ACC112 (cell line): ENCODE measurements around the gene DHX8.
A peak's percentile ranks its signal among the peaks of the same experiment; 100 is the strongest.

ENCODE experiments used
- H2AFZ ChIP-seq: fragments of 200-600 bp; sonication (generic); one replicate; pipeline ENCODE4 v1.6.0; 2017; ENCODE audit warnings: antibody characterized with exemption, low read length; ENCODE audit not compliant: unreplicated experiment
- H3K27ac ChIP-seq: fragments of 200-600 bp; sonication (generic); 2 replicates; pipeline ENCODE4 v1.5.1; 2014; ENCODE audit warnings: low read depth, mild to moderate bottlenecking, antibody characterized with exemption, low read length, moderate library complexity
- H3K27me3 ChIP-seq: fragments of 200-600 bp; sonication (generic); 2 replicates; pipeline ENCODE4 v1.6.1; 2014; ENCODE audit warnings: mild to moderate bottlenecking, antibody characterized with exemption, low read length, moderate library complexity, mixed read lengths; ENCODE audit not compliant: insufficient read depth
- H3K36me3 ChIP-seq: fragments of 200-600 bp; sonication (generic); 2 replicates; pipeline ENCODE4 v1.6.1; 2016; ENCODE audit warnings: mild to moderate bottlenecking, antibody characterized with exemption, low read length, moderate library complexity, mixed read lengths; ENCODE audit not compliant: insufficient read depth
- H3K4me1 ChIP-seq: fragments of 200-600 bp; sonication (generic); one replicate; pipeline ENCODE4 v1.6.1; 2016; ENCODE audit warnings: low read length, mixed read lengths; ENCODE audit not compliant: insufficient read depth, unreplicated experiment, control insufficient read depth
- H3K4me3 ChIP-seq: fragments of 200-600 bp; sonication (generic); 2 replicates; pipeline ENCODE4 v1.5.1; 2014; ENCODE audit warnings: mild to moderate bottlenecking, low read depth, low read length
- H3K79me2 ChIP-seq: fragments of 200-600 bp; sonication (generic); one replicate; pipeline ENCODE4 v1.6.0; 2016; ENCODE audit warnings: low read length; ENCODE audit not compliant: control insufficient read depth, unreplicated experiment, insufficient read depth

Gene DHX8

GRCh38 chr17:43483674-43484551 is at the start of gene DHX8:
Gene DHX8, plus strand, starts transcription at chr17:43483975. Its CDS starts 63 bp downstream, at chr17:43484038.
- Histone ChIP-seq H3K4me3 (peak within 1 kb of the TSS; percentile 97), H3K27ac (peak within 1 kb of the TSS; percentile 84), H3K79me2 (peaks cover 47% of the 10 kb centered on the region), H2AFZ (peak within 1 kb of the TSS; percentile 100), H3K4me1 (peaks cover 12% of the 10 kb centered on the region), H3K36me3 (no peaks in the 10 kb centered on the region), H3K27me3 (no peaks in the 10 kb centered on the region)

GRCh38 chr17:43434902-43435319 is 48.9 kb upstream of the DHX8 start:
- no peaks in the 10 kb centered on the region for H3K79me2 ChIP-seq
- no peak overlapping the region for H3K27ac ChIP-seq
- H2AFZ ChIP-seq = no peak overlapping the region
- no peak overlapping the region for H3K4me3 ChIP-seq
- no peaks in the 10 kb centered on the region for H3K36me3 ChIP-seq
- H3K4me1 ChIP-seq = peaks cover 22% of the 10 kb centered on the region
- H3K27me3 ChIP-seq = no peaks in the 10 kb centered on the region

GRCh38 chr17:43437756-43438155 is 46.0 kb upstream of the DHX8 start:
- Histone ChIP-seq H3K4me3 (no peak overlapping the region), H3K27me3 (no peaks in the 10 kb centered on the region), H3K4me1 (peaks cover 5% of the 10 kb centered on the region), H3K36me3 (no peaks in the 10 kb centered on the region), H2AFZ (no peak overlapping the region), H3K27ac (no peak overlapping the region), H3K79me2 (no peaks in the 10 kb centered on the region)

- Histone ChIP-seq H3K4me1 (peaks cover 5% of the 10 kb centered on the region), H3K36me3 (no peaks in the 10 kb centered on the region), H3K27me3 (no peaks in the 10 kb centered on the region), H3K4me3 (no peak overlapping the region), H3K27ac (no peak overlapping the region), H2AFZ (no peak overlapping the region), H3K79me2 (no peaks in the 10 kb centered on the region)
Observed at GRCh38 chr17:43438626-43439025, 45.1 kb upstream of the DHX8 start.

- Histone ChIP-seq H3K27ac (no peak overlapping the region), H3K36me3 (no peaks in the 10 kb centered on the region), H2AFZ (no peak overlapping the region), H3K4me1 (peaks cover 5% of the 10 kb centered on the region), H3K4me3 (no peak overlapping the region), H3K27me3 (no peaks in the 10 kb centered on the region), H3K79me2 (no peaks in the 10 kb centered on the region)
Observed at GRCh38 chr17:43439041-43439440, 44.7 kb upstream of the DHX8 start.

GRCh38 chr17:43442711-43443110 is 41.1 kb upstream of the DHX8 start:
- Histone ChIP-seq H3K27ac (no peak overlapping the region), H2AFZ (no peak overlapping the region), H3K27me3 (no peaks in the 10 kb centered on the region), H3K4me3 (no peak overlapping the region), H3K4me1 (no peaks in the 10 kb centered on the region), H3K36me3 (no peaks in the 10 kb centered on the region), H3K79me2 (no peaks in the 10 kb centered on the region)

- no peaks in the 10 kb centered on the region for H3K4me1 ChIP-seq
- no peaks in the 10 kb centered on the region for H3K79me2 ChIP-seq
- no peak overlapping the region for H3K27ac ChIP-seq
- no peak overlapping the region for H2AFZ ChIP-seq
- H3K36me3 ChIP-seq = no peaks in the 10 kb centered on the region
- no peaks in the 10 kb centered on the region for H3K27me3 ChIP-seq
- H3K4me3 ChIP-seq = no peak overlapping the region
Observed at GRCh38 chr17:43443381-43443780, 40.4 kb upstream of the DHX8 start.

- Histone ChIP-seq H2AFZ (no peak overlapping the region), H3K27ac (no peak overlapping the region), H3K4me3 (no peak overlapping the region), H3K79me2 (no peaks in the 10 kb centered on the region), H3K36me3 (no peaks in the 10 kb centered on the region), H3K4me1 (no peaks in the 10 kb centered on the region), H3K27me3 (no peaks in the 10 kb centered on the region)
Observed at GRCh38 chr17:43444223-43445008, 39.4 kb upstream of the DHX8 start.

- no peaks in the 10 kb centered on the region for H3K36me3 ChIP-seq
- H2AFZ ChIP-seq = no peak overlapping the region
- H3K27ac ChIP-seq = no peak overlapping the region
- no peak overlapping the region for H3K4me3 ChIP-seq
- H3K27me3 ChIP-seq = no peaks in the 10 kb centered on the region
- H3K79me2 ChIP-seq = no peaks in the 10 kb centered on the region
- H3K4me1 ChIP-seq = no peaks in the 10 kb centered on the region
Observed at GRCh38 chr17:43445009-43445589, 38.7 kb upstream of the DHX8 start.

- no peaks in the 10 kb centered on the region for H3K4me1 ChIP-seq
- no peak overlapping the region for H2AFZ ChIP-seq
- H3K79me2 ChIP-seq = no peaks in the 10 kb centered on the region
- no peaks in the 10 kb centered on the region for H3K27me3 ChIP-seq
- no peak overlapping the region for H3K4me3 ChIP-seq
- no peaks in the 10 kb centered on the region for H3K36me3 ChIP-seq
- H3K27ac ChIP-seq = no peak overlapping the region
Observed at GRCh38 chr17:43446773-43447172, 37.0 kb upstream of the DHX8 start.
